Cortex of kidney (tissue), 1 donor: Measurements from ENCODE around the gene NFKBIE.

Experiments
- DNase-seq: peaks from one replicate; lab custom pipeline; 2025; lab: John Stamatoyannopoulos, UW

The NFKBIE gene

GRCh38 chr6:44272999-44273566 is 7.7 kb upstream of the NFKBIE start:
- DNase-seq: no peak

- DNase-seq: no peak
These were observed 7.2 kb upstream of the NFKBIE start for GRCh38 chr6:44272529-44272928.

GRCh38 chr6:44271914-44272313 is 6.6 kb upstream of the NFKBIE start:
- no peak for DNase-seq

- no peak for DNase-seq
These were observed 6.0 kb upstream of the NFKBIE start for GRCh38 chr6:44271406-44271723.

- no peak for DNase-seq
These were observed 5.4 kb upstream of the NFKBIE start for GRCh38 chr6:44270526-44271405.

- DNase-seq: no peak
These were observed 4.7 kb upstream of the NFKBIE start, which contains the start of gene TMEM151B for GRCh38 chr6:44269921-44270525. TSS of gene TMEM151B (plus strand) at chr6:44270450. CDS start at chr6:44270743, 293 bp downstream.

- DNase-seq: no peak
These were observed 4.0 kb upstream of the NFKBIE start for GRCh38 chr6:44269178-44269920.

DNA sequence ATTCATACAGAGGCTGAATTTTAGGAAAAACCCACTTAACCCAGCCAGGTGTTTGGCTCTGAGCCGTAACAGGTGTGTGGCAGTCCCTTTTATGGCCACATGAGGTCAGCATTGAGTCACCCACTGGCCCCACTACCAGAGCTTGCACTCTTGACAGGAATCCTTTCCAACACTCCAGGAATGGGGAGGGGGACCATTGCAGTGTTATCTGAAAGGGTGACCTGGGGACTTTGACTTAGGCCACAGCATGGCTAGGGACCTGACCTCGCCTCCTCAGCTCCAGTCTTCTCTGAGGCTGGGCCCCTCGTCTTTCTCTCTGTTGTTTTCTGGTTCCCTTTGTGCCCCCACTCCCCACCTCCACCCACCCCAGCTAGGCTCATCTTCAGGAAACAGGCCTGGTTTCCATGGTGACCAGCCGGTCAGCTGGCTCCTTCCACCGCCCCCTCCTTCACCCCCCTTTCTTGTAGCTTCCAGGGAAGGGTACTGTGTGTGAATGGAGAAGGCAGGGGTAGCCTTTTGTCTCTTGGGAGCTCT is 2.8 kb upstream of the NFKBIE start:
- DNase-seq: no peak

DNA sequence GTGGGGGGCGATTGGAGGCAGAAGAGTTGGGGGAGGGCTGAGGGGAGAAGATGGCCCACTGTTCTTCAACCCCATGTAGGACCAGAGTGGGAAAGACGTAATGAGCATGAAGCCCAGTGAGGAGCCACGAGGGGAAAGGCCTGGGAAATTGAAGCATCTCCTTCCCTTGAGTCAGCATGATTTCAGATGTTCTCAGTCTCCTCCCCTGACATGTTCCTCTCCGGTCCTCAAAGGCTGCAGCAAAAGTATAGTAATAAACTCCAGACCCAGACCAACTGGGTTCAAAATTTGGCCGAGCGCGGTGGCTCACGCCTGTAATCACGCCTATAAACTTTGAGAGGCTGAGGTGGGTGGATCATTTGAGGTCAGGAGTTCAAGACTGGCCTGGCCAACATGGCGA is 1.9 kb upstream of the NFKBIE start:
- no peak for DNase-seq

DNA sequence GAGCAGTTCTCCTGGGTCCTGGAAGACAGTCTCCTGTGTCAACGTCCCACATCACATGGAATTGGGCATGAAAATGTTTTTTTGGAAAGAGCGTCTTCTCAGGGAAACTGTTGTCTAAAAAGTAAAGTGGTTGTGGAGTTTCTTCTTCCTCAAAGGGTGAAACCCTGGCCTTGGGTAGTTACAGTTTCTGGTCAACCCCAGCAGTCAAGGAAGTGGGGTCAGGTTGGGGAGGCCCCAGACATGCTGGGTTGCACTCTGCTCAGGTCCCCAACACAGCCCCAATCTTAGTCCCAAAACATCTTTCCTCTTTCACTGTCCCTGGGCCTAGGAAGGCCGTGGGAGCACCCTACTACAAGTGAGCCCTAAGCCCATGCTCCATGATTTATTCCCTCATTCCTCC is 996 bp upstream of the NFKBIE start:
- DNase-seq: no peak

- DNase-seq: no peak
These were observed 427 bp upstream of the NFKBIE start for GRCh38 chr6:44265722-44266233.

DNA sequence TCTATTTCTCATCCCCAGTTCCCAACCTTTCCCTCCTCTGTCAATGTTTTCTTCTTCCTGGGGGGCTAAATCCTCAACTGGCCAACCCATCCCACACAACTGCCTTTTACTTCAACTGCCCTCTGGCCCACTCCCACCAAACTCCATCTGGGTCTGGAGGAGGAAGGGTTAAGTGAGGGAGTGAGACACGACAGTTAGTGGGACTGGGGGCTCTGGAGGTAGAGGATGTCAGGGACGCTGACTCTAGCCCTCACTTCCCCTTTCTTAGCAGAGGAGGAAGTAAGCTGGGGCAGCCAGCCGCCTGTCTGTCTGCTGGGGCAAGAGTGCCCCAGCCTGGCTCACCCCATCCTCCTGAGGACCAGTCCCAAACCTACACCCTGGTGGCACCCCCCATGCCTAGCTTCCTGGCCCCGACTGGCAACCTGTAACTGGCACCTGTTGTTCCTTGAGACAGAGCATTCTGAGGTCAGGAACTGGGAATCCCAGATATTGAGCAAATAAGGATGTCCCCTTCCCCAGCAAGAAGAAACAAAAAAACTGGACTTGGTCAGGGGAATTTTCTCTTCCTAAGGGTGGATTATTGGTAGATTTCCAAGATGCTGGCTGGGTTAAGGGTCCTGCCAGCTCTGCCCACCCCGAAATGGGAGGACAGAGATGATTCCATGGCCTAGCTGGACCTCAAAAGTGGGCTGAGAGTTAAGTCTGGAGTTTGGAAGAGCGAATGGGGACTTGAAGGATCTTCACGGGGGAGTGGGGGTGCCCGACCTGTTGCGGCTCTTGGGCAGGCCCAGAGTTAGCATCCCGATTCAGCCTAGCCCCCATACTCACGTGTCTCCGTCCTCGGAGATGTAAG is 971 bp downstream of the NFKBIE start:
- no peak for DNase-seq

- DNase-seq: no peak
These were observed 1.8 kb downstream of the NFKBIE start for GRCh38 chr6:44263354-44264100.

DNA sequence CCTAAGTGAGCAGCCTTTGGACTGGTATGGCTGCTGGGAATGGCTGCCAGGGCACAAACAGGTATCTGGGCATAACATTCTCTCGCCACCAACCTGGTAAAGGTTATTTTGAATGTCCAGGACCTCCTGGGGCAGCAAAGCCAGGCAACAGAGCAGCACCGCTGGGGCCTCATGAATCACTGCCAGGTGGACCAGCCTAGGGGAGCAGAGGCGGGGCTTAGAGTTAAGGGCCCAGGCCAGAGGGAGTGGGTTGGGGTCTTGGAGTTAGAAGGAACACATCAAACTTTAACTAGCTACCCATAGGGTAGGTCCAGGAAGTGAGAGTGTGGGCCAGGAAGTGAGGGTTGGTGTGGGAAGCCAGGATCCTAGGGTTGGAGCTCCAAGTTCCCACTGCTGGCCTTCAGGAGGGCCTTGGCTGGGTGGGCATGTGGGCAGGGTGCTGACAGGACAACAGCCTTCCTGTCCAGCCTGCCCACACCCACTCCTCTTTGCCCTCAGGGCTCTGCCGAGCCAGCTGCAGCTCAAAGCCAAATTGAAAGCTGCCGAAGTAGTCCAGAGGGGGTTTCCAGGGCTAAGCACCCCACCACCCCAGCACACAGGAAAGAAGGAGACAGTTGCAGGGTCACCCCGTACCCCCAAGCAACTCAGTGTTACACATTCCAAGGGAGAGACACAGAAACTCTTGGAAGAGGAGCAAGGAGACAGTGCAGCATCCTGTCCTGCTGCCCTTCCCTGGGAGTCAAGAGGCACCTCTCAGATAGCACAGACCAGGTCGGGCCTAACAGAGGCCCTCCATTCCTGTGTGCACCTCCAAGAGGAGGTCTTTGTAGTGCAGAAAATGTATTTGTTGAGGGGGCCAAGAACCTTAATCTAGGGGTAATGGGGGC is 2.6 kb downstream of the NFKBIE start:
- DNase-seq: no peak

DNA sequence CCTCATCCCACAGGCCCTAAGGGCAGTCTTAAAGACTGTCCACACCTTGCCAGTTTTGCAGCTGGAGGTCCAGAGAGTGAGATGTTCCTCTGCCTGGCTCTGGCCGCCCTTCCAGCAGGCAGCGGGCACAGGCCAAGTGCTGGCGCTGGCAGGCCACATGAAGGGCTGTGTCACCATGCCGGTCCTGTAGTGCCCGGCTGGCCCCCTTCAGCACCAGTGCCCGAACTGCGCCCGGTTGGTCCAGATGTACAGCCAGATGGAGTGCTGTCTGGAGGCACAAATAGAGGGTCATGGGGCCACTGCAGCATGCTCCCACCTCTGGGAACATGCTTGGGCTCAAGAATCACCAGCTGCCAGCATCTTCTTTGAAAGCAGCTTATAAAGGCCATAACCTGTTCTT is 3.8 kb downstream of the NFKBIE start:
- no peak for DNase-seq

DNA sequence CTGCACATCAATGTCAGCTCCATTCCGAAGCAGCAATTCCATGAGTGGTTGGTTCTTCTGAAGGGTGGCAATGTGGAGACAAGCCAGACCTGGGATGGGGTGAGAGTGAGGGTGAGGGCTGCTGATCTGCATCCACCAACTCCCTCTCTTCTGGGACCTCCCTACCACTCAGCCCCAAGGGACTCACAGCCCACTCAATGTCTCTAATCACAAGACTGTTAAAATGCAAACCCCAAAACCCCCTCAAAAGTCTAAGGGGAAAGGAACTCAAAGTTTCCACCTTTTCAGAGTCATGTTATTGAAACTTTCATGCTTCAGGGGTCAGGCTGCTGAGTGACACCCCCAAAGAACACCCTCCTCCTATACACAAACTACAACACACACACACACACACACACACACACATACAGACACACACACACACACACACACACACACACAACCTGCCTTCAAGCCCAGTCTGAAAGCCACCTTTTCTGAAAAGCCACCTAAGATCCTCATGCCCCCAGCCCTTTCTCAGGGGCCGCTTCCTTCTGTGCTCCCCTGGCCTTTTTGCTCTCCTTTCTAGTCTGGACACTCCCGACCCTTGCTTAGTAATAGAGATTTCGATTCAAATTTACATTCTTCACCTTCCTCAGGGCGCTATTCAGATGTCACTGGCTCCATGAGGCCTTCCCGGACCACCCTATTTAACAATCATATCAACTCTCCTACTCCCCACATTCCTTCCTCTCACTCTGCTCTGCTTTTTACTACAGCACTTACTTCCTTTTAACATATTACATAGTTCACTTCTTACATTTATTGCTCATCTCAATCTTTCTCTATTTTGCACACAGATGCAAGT is 4.7 kb downstream of the NFKBIE start:
- DNase-seq: no peak

GRCh38 chr6:44260011-44260410 is 5.3 kb downstream of the NFKBIE start:
- DNase-seq: no peak

DNA sequence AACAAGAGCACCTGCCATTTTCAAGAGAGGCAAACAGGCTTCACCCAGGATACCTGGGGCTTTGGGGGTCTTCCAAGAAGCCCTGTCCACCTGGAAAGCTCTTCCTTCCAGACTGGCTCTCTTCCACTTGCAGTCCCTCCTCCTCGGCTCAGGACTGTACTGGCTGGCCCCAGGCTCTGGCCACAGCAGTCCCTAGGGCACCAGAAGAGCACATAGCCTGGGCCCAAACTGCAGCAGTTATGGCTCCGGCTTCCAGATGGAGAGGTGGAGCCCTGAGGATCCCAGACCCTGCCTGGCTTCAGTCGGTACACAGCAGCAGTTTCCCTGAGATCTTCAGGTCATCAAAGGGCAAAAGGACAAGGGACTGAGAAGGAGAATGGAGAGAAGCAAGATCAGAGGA is 6.4 kb downstream of the NFKBIE start:
- DNase-seq: no peak
